GM13976 (cell line): ENCODE results near the gene LRRN4.
A peak's percentile ranks its signal among the peaks of the same experiment; 100 is the strongest.

ENCODE experiments used
- DNase-seq: peaks from one replicate; pipeline ENCODE4 v3.0.0; 2012; ENCODE audit warnings: low spot score
- in situ Hi-C: fragments of 300-500 bp; cut with MboI; formaldehyde crosslinking; loops from one replicate; pipeline ENCODE4 v1.12.0; 2022; ENCODE audit warnings: low sequenced_read_pairs, mixed read lengths, inconsistent platforms; ENCODE audit not compliant: unreplicated experiment
- TF ChIP-seq, protein P1 (sequence below): IDR thresholded peaks from 2 replicates; pipeline ENCODE4 v1.5.1; 2012; ENCODE audit warnings: borderline replicate concordance, mild to moderate bottlenecking; ENCODE audit not compliant: insufficient read depth; ENCODE audit errors: extremely low read depth, missing control alignments, control extremely low read depth

Gene LRRN4

DNA sequence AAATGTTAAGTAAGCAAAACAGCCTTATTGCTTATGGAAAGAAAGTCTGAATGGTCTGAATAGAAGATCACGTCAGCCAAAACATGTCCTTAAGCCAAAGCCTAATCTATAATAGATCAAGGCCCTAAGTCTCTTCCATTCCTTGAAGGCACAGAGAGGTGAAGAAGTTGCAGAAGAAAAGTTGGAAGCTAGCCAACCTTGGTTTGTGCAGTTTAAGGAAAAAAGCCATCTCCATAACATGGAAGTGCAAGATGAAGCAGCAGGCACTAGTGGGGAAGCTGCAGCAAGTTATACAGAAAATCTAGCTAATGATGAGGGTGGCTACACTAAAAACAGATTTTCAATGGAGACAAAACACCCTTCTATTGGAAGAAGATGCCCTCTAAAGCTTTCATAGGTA lies 29.1 kb downstream of the LRRN4 start:
- TF ChIP-seq, protein P1, sequence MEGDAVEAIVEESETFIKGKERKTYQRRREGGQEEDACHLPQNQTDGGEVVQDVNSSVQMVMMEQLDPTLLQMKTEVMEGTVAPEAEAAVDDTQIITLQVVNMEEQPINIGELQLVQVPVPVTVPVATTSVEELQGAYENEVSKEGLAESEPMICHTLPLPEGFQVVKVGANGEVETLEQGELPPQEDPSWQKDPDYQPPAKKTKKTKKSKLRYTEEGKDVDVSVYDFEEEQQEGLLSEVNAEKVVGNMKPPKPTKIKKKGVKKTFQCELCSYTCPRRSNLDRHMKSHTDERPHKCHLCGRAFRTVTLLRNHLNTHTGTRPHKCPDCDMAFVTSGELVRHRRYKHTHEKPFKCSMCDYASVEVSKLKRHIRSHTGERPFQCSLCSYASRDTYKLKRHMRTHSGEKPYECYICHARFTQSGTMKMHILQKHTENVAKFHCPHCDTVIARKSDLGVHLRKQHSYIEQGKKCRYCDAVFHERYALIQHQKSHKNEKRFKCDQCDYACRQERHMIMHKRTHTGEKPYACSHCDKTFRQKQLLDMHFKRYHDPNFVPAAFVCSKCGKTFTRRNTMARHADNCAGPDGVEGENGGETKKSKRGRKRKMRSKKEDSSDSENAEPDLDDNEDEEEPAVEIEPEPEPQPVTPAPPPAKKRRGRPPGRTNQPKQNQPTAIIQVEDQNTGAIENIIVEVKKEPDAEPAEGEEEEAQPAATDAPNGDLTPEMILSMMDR: no peak
- in situ Hi-C loops: no loop called here
- no peak for DNase-seq

GRCh38 chr20:6017880-6018279 lies 36.0 kb downstream of the LRRN4 start:
- TF ChIP-seq, protein P1: no peak
- in situ Hi-C loops: no loop called here
- no peak for DNase-seq

DNA sequence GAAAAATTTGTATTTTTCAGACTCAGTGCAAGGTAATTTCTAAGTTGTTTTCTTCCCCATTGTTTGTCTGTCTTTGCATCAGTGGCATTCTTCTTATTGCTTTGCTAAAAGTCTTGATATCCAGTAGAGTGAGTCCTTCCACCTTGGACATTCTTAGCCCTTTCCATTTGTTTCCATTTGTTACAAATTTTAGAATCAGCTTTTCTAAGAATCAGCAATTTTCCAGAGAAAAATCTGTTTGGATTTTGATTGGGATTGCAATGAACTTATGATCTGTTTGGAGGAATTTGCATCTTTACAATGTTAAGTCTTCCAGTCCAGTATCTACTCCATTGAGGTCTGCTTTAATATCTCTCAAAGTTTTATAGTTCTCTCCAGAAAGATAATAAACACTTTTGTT lies 36.4 kb downstream of the LRRN4 start:
- TF ChIP-seq, protein P1: no peak
- in situ Hi-C loops: no loop called here
- DNase-seq: no peak

GRCh38 chr20:6014957-6015356 lies 38.9 kb downstream of the LRRN4 start:
- in situ Hi-C loops: no loop called here
- TF ChIP-seq, protein P1: no peak
- no peak for DNase-seq

GRCh38 chr20:6014017-6014416 lies 39.8 kb downstream of the LRRN4 start:
- no peak for DNase-seq
- TF ChIP-seq, protein P1: no peak
- in situ Hi-C loops: no loop called here

DNA sequence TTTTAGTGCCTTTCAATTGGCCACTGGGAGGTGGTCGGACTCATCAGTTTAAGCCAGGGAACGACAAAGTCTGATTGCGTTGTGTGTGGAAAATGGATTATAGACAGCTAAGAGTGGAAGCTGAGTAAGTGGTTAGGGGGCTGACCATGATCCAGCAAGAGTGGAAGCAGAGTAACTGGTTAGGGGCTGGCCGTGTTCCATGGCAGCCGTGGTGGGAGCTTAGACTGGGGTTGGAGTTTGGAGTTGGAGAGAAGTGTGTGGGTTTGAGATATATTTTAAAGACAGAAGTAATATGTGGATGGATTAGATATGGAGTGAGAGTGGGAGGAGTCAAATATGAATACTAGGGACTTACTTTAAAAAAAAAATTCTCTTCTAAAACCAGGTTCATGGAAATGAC lies 41.7 kb downstream of the LRRN4 start:
- TF ChIP-seq, protein P1: no peak
- in situ Hi-C loops: no loop called here
- DNase-seq: no peak

DNA sequence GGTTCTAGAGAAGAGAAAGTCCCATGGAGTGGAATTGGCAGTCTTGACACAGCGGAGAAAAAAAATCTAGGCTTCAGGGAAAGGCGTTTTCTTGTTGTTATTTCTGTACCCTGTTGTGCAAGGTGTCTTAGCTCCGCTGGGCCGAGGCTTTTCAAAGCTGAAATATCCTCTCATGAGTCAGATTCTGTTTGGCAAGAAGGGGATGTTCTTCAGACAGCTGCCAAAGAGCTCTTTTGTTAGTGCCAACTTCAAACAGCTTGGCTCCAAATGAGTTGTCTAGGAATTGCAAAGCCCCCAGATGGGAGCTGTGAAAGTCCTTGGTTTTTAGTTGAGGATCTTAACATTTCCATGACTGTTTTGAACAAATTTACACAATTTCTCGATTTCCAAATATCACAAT lies 45.6 kb downstream of the LRRN4 start:
- in situ Hi-C loops: no loop called here
- TF ChIP-seq, protein P1: peak; percentile 1
- no peak for DNase-seq
